T-helper 1 cell treated with Interleukin-12 subunit alpha and Interleukin-12 subunit beta and Interleukin-4 antibody, amounts not matched to agents 30 ng/mL and 1 ng/mL, for 36 hours (primary cell): Measurements from ENCODE around the gene MAP1LC3C. TPM values are rescaled to one million over a fixed set of nuclear protein-coding genes. Genes with fewer than 3 reads are reported as not detected.

Experiments
- intact Hi-C: fragments of 100-400 bp; cut with micrococcal nuclease; formaldehyde crosslinking; loops from one replicate; pipeline ENCODE4 v1.15.1; 2024
- total RNA-seq: library from RNA; stranded (reverse); gene quantifications from 2 replicates; pipeline ENCODE4 v1.2.3, GENCODE V29; 2022

The MAP1LC3C gene
- not detected in 2 replicates for total RNA-seq

DNA sequence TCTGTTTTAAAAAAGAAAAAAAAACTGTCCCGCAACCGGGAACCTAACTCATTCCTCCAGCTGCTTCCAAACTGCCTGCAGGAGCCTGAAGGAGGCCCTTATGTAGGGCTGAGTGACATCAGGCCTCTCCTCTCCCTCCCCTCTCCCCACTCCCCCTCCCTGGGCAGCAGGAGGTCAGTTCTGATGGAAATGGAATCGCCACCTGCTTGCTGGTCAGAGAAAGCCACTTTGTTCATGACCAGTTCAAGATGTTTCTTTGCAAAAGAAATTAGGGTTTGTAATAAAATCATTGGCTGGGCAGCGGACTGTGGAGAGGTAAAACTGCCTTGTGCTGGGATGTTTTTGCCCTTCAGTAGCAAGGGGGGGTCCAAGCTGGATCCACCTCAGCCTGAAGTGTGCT, at the start of gene MAP1LC3C:
Gene MAP1LC3C (minus strand): TSS at position 73 of the 400 bp plus-strand sequence. CDS start 90 bp downstream, outside the sequence.
- intact Hi-C loops: loop anchor here (5.0 kb wide), 1 partner anchor 152 kb away; the partner anchor contains the start of gene EXO1

DNA sequence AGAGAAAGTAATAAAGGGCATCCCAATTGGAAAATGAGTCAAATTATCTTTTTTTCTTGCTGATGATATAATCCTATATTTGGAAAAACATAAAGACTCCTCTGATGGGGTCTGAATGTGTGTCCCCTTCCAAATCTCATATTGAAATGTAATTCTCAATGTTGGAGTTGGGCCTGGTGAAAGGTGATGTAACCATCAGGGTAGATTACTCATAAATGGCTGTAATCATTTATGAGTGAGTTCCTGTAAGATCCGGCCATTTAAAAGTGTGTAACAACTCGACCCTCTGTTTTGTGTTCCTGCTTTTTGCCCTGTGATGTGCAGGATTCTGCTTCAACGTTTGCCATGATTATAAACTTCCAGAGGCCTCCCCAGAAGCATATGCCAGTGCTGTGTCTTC, 44.3 kb upstream of the MAP1LC3C start:
- intact Hi-C loops: no loop called here

DNA sequence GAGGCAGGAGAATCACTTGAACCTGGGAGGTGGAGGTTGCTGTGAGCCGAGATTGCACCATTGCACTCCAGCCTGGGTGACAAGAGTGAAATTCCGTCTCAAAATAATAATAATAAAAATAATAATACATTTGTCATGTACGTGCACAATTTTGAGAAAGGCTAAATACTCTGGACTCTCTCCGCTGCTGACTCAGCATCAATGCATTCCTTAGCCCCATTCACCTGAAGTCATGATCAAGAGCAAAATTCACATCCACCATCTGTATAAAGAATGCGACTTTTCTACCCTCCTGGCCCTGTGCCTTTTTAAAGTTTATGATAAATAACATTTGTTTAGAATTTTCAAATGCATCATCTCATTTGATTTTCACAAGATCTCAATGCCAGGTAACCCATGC, 35.5 kb upstream of the MAP1LC3C start:
- intact Hi-C loops: no loop called here

DNA sequence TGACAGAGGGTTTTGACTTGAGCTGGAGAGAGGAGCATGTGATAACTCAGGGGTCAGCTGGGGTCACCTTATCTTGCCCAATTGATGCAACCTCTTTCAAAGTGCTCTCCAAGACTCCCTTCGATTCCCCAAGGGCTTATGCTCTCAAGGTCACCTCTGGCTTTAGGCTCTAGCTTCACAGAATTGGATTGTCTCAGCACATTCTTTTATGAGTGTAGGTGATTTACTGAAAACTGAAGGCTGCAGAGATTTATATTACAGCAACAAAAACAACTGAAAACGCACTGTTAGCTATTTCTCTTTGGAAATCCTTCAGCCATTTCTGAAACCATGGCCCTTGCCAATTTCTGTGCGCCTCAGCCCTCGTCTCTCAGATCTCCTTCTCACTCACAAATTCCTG, 34.5 kb upstream of the MAP1LC3C start:
- intact Hi-C loops: no loop called here

GRCh38 chr1:242030071-242030470, 31.2 kb upstream of the MAP1LC3C start:
- intact Hi-C loops: no loop called here

DNA sequence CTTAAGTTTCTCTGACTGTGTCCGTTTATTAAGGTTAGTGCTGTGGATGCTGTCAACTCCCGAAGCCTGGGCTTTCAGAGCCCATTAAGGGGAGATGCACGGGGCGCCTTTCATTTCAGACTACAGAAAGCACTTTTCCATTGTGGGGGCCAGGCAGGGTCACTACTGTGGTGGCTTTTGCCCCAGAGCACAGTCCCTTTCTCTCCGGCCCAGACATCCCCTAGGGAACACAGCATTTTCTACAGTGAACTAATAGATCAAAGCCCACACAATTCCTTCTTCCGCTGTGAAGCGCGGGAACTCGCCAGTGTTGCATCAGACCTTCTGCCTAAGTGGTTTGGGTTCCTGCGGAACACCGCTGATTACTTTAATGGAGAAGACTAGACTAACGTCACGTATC, 26.8 kb upstream of the MAP1LC3C start:
- intact Hi-C loops: no loop called here

DNA sequence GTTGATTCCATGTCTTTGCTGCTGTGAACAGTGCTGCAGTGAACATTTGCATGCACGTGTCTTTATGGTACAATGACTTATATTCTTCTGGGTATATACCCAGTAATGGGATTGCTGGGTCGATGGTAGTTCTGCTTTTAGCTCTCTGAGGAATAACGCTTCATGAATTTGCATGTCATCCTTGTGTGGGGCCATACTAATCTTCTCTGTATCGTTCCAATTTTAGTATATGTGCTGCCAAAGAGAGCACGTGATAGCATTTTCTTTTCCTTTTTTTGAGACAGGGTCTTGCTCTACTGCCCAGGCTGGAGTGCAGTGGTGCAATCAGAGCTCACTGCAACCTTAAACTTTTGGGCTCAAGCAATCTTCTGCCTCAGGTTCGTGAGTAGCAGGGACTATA, 24.9 kb upstream of the MAP1LC3C start:
- intact Hi-C loops: no loop called here

DNA sequence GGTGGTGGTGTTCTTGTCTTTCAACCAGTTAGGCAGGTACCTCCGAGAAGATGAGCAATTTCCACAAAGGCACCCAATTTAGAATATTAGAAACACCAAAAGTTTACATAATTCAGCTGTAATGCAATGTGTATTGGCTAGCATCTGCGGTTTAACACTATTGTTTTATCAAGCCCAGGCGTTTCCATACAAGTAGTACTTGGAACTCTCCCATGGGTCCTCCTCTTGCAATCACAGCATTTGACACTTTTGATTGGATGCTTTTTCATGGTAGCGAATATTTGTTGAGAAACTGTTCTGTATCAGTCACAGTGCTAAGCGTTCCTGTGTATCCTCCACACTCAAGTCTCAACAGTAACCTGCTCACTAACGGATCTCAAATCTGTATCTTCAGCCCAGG, 20.1 kb upstream of the MAP1LC3C start:
- intact Hi-C loops: loop anchor here (5.0 kb wide), 1 partner anchor 1308 kb away; no protein-coding TSS in a partner anchor

DNA sequence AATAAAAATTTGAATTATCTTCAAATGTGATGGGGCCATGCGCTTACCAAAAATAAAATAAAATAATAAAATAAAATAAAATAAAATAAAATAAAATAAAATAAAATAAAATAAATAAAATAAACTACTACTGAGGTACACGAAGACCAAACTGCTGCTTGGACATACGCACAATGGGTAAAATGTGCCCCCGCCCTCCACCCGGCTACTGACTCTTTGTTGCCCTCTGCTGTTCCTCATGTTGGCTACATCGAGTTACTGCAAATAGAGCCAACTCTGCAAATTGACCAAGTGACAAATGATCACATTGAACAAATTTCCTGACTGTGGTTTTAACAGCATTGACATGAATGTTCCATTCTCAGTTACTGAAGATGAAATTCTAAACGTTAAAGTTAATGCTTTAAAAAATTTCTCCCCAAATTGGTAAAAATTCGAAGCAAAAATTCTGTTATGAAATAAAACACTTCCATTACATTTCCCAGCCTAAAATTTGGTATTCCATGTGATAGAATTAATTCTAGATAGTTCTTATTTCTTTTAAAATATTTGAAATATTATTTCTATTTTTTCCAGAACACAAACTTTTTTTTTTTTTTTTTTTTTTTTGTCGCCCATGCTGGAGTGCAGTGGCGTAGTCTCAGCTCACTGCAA, 18.8 kb upstream of the MAP1LC3C start:
- intact Hi-C loops: loop anchor here (1.0 to 5.0 kb wide), 4 partner anchors 121 to 1310 kb away; no protein-coding TSS in a partner anchor

- intact Hi-C loops: loop anchor here (5.0 kb wide), 1 partner anchor 1311 kb away; no protein-coding TSS in a partner anchor
These were observed 17.6 kb upstream of the MAP1LC3C start for GRCh38 chr1:242016479-242016878.

- intact Hi-C loops: no loop called here
These were observed 13.2 kb upstream of the MAP1LC3C start for GRCh38 chr1:242011894-242012660.

- intact Hi-C loops: no loop called here
These were observed 10.1 kb upstream of the MAP1LC3C start for GRCh38 chr1:242008826-242009495.

GRCh38 chr1:242006976-242007375, 8.1 kb upstream of the MAP1LC3C start:
- intact Hi-C loops: no loop called here

DNA sequence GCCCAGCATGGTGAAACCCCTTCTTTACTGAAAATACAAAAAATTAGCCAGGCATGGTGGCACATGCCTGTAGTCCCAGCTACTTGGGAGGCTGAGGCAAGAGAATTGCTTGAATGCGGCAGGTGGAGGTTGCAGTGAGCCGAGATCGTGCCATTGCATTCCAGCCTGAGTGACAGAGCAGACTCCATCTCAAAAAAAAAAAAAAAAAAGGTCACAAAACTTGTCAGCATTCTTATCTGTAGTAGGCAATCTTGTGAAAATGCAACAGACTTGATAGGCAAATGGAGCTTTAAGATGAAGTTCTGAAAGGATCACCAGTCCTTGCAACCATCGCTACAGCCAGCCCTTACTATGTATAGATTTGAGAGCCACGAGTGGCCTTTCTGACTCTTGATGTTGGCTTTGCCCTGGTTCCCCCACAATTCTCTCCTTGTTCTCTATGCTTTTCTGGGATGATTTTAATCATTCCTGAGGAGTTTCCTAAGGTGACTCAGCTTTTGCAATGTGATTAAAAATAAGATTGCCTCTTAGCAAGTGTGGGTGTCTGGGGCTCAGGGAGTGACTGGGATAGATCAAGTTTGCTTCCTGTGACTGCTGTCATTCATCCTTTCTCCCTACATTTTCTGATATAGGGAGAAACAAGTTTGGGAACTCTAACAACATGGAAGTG, 7.1 kb upstream of the MAP1LC3C start:
- intact Hi-C loops: no loop called here

GRCh38 chr1:242004751-242005495, 6.0 kb upstream of the MAP1LC3C start:
- intact Hi-C loops: no loop called here

DNA sequence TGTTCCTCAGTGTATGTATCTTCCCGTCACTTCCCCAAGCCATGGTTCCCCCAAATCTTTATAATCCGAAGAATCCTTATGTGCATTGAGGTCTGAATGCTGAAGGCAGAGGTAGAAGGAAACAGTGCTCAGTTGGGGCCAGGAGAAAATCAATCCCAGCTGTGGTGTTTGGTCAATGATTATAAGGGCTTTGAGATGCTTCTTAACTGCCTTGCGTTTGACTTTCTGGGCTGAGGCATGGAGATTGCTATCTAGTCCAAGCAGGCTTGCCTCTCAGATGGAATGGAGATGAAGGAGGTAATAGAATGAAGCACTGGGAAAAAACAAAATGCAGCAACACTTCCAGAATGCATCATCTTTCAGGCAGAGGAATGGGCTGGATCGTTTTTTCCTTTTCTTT, 3.6 kb upstream of the MAP1LC3C start:
- intact Hi-C loops: no loop called here

DNA sequence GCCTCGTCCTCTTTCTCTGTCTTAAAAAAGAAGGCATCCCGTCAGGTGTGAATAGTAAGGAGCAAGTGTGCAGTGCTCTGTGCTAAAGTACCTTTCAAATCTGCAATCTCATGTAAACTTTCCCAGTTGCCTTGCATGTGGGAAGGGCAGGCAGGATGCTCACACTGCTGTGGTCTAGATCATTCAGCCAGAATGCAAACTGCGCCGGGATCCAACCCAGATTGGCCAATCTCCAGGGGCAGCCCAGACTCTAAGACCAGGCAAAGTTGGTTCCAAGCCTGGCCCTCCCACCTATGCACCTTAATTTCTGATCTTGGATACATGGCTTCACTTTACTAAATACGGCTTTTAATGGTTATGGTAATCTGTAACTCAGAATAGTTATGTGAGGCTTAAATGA, 3.2 kb upstream of the MAP1LC3C start:
- intact Hi-C loops: no loop called here

DNA sequence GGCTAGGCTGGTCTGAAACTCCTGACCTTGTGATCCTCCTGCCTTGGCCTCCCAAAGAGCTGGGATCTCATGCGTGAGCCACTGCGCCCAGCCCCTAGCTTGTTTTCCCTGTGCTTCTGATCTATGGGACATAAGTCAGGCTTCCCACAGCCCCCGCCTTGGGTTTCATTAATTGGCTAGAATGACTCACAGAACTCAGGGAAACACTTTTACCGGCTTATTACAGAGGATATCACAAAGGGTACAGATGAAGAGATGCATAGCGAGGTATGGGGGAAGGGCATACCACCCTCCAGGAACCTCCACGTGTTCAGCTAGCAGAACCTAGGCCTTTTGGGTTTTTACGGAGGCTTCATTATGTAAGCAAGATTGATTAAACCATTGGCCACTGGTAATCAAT, 1.5 kb upstream of the MAP1LC3C start:
- intact Hi-C loops: no loop called here

- intact Hi-C loops: loop anchor here (1.0 to 5.0 kb wide), 4 partner anchors 102 to 467 kb away; partner anchors contain the start of gene EXO1
These were observed 431 bp downstream of the MAP1LC3C start for GRCh38 chr1:241998412-241998921.

GRCh38 chr1:241997401-241997998, 1.4 kb downstream of the MAP1LC3C start:
- intact Hi-C loops: loop anchor here (5.0 kb wide), 1 partner anchor 150 kb away; the partner anchor contains the start of gene EXO1
